ENCODE measurements around the gene AQR.
A peak's percentile ranks its signal among the peaks of the same experiment; 100 is the strongest.

Gene AQR

GRCh38 chr15:34986326-34986725 lies 16.8 kb upstream of the AQR start:
- TF ChIP-seq, protein P1, sequence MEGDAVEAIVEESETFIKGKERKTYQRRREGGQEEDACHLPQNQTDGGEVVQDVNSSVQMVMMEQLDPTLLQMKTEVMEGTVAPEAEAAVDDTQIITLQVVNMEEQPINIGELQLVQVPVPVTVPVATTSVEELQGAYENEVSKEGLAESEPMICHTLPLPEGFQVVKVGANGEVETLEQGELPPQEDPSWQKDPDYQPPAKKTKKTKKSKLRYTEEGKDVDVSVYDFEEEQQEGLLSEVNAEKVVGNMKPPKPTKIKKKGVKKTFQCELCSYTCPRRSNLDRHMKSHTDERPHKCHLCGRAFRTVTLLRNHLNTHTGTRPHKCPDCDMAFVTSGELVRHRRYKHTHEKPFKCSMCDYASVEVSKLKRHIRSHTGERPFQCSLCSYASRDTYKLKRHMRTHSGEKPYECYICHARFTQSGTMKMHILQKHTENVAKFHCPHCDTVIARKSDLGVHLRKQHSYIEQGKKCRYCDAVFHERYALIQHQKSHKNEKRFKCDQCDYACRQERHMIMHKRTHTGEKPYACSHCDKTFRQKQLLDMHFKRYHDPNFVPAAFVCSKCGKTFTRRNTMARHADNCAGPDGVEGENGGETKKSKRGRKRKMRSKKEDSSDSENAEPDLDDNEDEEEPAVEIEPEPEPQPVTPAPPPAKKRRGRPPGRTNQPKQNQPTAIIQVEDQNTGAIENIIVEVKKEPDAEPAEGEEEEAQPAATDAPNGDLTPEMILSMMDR (IDR thresholded peaks at IDR 0.05; ENCODE audit: low read depth, low read length, poor library complexity, severe bottlenecking) = no peak
- TF ChIP-seq EZH2phosphoT487 (IDR thresholded peaks at IDR 0.05; ENCODE audit: borderline replicate concordance, low read length) = no peak
- no peak overlapping the region for H3K27ac ChIP-seq (ENCODE audit: low read depth, low read length)
- peaks cover 34% of the 10 kb centered on the region for H3K4me1 ChIP-seq (ENCODE audit: control insufficient read depth, low read length)
- no peaks in the 10 kb centered on the region for H3K9me3 ChIP-seq (ENCODE audit: control insufficient read depth, insufficient read depth, low read length)
- H3K4me3 ChIP-seq (ENCODE audit: low read length) = peak overlapping the region; percentile 86
- peaks cover 10% of the 10 kb centered on the region; the same call in 1 of the 2 replicates for H4K20me1 ChIP-seq (ENCODE audit: control insufficient read depth, insufficient read depth, low read depth, low read length)
- H3K4me2 ChIP-seq (ENCODE audit: low read length) = peak overlapping the region; percentile 87
- H3F3A ChIP-seq (ENCODE audit: control insufficient read depth, insufficient read depth) = no peaks in the 10 kb centered on the region; the same call in 1 of the 2 replicates
- no peaks in the 10 kb centered on the region for H3K27me3 ChIP-seq (ENCODE audit: control insufficient read depth, low read length)
- peaks cover 63% of the 10 kb centered on the region for H3K79me2 ChIP-seq (ENCODE audit: control insufficient read depth, low read length)
- H3K9me2 ChIP-seq (replicated peaks; ENCODE audit: control insufficient read depth, low read length) = no peaks in the 10 kb centered on the region
- H3K36me3 ChIP-seq (ENCODE audit: control insufficient read depth, low read length) = peaks cover 62% of the 10 kb centered on the region

- Histone ChIP-seq H3K36me3 (ENCODE audit: control insufficient read depth, low read length) (peaks cover 71% of the 10 kb centered on the region), H3K4me2 (ENCODE audit: low read length) (peak overlapping the region; percentile 14; the same call in 1 of the 2 replicates), H3K27me3 (ENCODE audit: control insufficient read depth, low read length) (no peaks in the 10 kb centered on the region), H3K4me1 (ENCODE audit: control insufficient read depth, low read length) (peaks cover 30% of the 10 kb centered on the region), H3K9me3 (ENCODE audit: control insufficient read depth, insufficient read depth, low read length) (no peaks in the 10 kb centered on the region), H3K4me3 (ENCODE audit: low read length) (peak overlapping the region; percentile 9; the same call in 1 of the 2 replicates), H4K20me1 (ENCODE audit: control insufficient read depth, insufficient read depth, low read depth, low read length) (peaks cover 10% of the 10 kb centered on the region; the same call in 1 of the 2 replicates), H3F3A (ENCODE audit: control insufficient read depth, insufficient read depth) (no peaks in the 10 kb centered on the region; the same call in 1 of the 2 replicates), H3K79me2 (ENCODE audit: control insufficient read depth, low read length) (peaks cover 65% of the 10 kb centered on the region), H3K9me2 (replicated peaks; ENCODE audit: control insufficient read depth, low read length) (no peaks in the 10 kb centered on the region), H3K27ac (ENCODE audit: low read depth, low read length) (no peak overlapping the region)
- TF ChIP-seq, protein P1 (IDR thresholded peaks at IDR 0.05; ENCODE audit: low read depth, low read length, poor library complexity, severe bottlenecking) = no peak
- TF ChIP-seq EZH2phosphoT487 (IDR thresholded peaks at IDR 0.05; ENCODE audit: borderline replicate concordance, low read length) = no peak
Measured at GRCh38 chr15:34984889-34985630, 15.5 kb upstream of the AQR start.

- H3K4me2 ChIP-seq (ENCODE audit: low read length) = no peak overlapping the region
- H3K27me3 ChIP-seq (ENCODE audit: control insufficient read depth, low read length) = no peaks in the 10 kb centered on the region
- H3K9me2 ChIP-seq (replicated peaks; ENCODE audit: control insufficient read depth, low read length) = no peaks in the 10 kb centered on the region
- peaks cover 27% of the 10 kb centered on the region for H3K36me3 ChIP-seq (ENCODE audit: control insufficient read depth, low read length)
- no peaks in the 10 kb centered on the region for H3K9me3 ChIP-seq (ENCODE audit: control insufficient read depth, insufficient read depth, low read length)
- H3F3A ChIP-seq (ENCODE audit: control insufficient read depth, insufficient read depth) = peaks cover 10% of the 10 kb centered on the region
- H3K27ac ChIP-seq (ENCODE audit: low read depth, low read length) = no peak overlapping the region
- H3K4me3 ChIP-seq (ENCODE audit: low read length) = no peak overlapping the region
- H3K79me2 ChIP-seq (ENCODE audit: control insufficient read depth, low read length) = peaks cover 6% of the 10 kb centered on the region; the same call in 1 of the 2 replicates
- H3K4me1 ChIP-seq (ENCODE audit: control insufficient read depth, low read length) = no peaks in the 10 kb centered on the region
- TF ChIP-seq EZH2phosphoT487 (IDR thresholded peaks at IDR 0.05; ENCODE audit: borderline replicate concordance, low read length) = no peak
- TF ChIP-seq, protein P1 (IDR thresholded peaks at IDR 0.05; ENCODE audit: low read depth, low read length, poor library complexity, severe bottlenecking) = no peak
- H4K20me1 ChIP-seq (ENCODE audit: control insufficient read depth, insufficient read depth, low read depth, low read length) = no peaks in the 10 kb centered on the region
Measured at GRCh38 chr15:34976743-34977142, 7.2 kb upstream of the AQR start.
